ENCODE data around the gene FBXL3.

DNA sequence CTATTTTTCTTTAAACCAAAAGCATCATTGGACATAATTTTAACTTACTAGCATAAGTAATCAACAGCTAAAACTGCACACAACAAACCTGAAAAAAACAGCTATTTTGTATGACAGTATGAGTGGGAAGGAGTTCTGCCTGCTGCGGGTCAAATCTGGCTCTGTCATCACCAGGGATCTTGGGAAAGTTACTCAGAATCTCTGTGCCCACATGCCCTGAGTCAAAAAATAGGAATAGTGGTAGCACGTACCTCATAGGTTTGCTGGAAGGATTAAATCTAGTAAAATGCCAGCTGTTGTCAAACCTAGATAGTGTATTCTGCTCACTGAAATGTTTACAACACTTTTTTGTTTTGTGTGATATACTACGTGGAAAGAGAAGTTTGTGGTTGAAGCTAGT is 33.9 kb downstream of the FBXL3 start:
- TF ChIP-seq, protein P1, sequence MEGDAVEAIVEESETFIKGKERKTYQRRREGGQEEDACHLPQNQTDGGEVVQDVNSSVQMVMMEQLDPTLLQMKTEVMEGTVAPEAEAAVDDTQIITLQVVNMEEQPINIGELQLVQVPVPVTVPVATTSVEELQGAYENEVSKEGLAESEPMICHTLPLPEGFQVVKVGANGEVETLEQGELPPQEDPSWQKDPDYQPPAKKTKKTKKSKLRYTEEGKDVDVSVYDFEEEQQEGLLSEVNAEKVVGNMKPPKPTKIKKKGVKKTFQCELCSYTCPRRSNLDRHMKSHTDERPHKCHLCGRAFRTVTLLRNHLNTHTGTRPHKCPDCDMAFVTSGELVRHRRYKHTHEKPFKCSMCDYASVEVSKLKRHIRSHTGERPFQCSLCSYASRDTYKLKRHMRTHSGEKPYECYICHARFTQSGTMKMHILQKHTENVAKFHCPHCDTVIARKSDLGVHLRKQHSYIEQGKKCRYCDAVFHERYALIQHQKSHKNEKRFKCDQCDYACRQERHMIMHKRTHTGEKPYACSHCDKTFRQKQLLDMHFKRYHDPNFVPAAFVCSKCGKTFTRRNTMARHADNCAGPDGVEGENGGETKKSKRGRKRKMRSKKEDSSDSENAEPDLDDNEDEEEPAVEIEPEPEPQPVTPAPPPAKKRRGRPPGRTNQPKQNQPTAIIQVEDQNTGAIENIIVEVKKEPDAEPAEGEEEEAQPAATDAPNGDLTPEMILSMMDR (conservative IDR thresholded peaks at IDR 0.05; ENCODE audit: low read depth, low read length): no peak
- TF ChIP-seq EZH2 (IDR thresholded peaks at IDR 0.05; ENCODE audit: low read length, unreplicated experiment): no peak
- TF ChIP-seq EZH2phosphoT487 (IDR thresholded peaks at IDR 0.05; ENCODE audit: borderline replicate concordance, low read length): no peak
